Tibial artery (tissue), 4 donors: ENCODE data around the gene TNS4.

Experiments
- DNase-seq, 2 donors: peaks; one replicate each; pipeline ENCODE4 v3.0.0-alpha.2; 2019
- H3K27ac ChIP-seq, 2 donors: fragments of 200-600 bp; sonication (generic) in 1 of 2; 1 replicate in 1 of 2; 2 replicates in 1 of 2; pipeline ENCODE4 v1.5.1; 2018 to 2019; ENCODE audit warnings: mild to moderate bottlenecking in 1 of 2
- H3K27me3 ChIP-seq, 2 donors: fragments of 200-600 bp; sonication (generic) in 1 of 2; one replicate each; pipeline versions ENCODE4 v1.5.1 to v1.6.0; 2016 to 2019
- H3K36me3 ChIP-seq, 3 donors: fragments of 200-600 bp; sonication (generic) in 2 of 3; one replicate each; pipeline ENCODE4 v1.5.1; 2016 to 2019; ENCODE audit warnings: mild to moderate bottlenecking in 2 of 3
- H3K4me1 ChIP-seq, 4 donors: fragments of 200-600 bp; sonication (generic) in 2 of 4; 1 replicate in 3 of 4; 2 replicates in 1 of 4; pipeline ENCODE4 v1.5.1; 2016 to 2019
- H3K4me3 ChIP-seq, 2 donors: fragments of 200-600 bp; sonication (generic) in 1 of 2; 1 replicate in 1 of 2; 2 replicates in 1 of 2; pipeline ENCODE4 v1.5.1; 2018 to 2019; ENCODE audit warnings: mild to moderate bottlenecking in 2 of 2
- H3K9me3 ChIP-seq, 3 donors: fragments of 200-600 bp; sonication (generic) in 1 of 3; one replicate each; pipeline ENCODE4 v1.5.1; 2016 to 2019
- intact Hi-C: fragments of 100-400 bp; cut with DNase I; formaldehyde crosslinking; loops from one replicate; pipeline ENCODE4 v1.15.0; 2023; ENCODE audit warnings: low total_unique reads
- TF ChIP-seq, protein P1 (sequence below), 2 experiments: fragments of 200-600 bp in 1 of 2; fragments of 450-650 bp in 1 of 2; IDR thresholded peaks; one replicate each; pipeline ENCODE4 v1.5.1; 2017 to 2019; ENCODE audit warnings: antibody characterized with exemption in 2 of 2, mild to moderate bottlenecking in 1 of 2, moderate library complexity in 1 of 2

Gene TNS4

DNA sequence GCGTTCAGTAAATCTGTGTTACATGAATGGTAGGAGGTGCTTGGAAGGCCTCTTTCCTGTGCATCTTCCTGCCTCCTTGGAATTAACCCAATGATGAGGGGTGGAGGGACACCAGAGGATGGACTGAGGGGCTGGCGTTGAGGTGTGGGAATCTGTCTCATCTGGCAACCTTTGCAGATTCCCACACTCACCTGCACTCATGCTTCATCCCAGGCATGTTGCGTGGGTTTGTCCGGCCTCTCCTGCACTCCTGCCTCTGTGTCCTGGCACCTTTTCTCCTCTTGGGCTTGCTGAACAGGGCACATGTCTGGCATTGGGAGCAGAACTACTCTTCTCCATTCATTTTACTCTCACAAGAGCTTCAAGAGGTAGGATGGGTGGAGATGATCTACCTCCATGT is 61.3 kb downstream of the TNS4 start:
- peak in 1 of 2 donors; percentile 61 for DNase-seq
- no peaks in the 10 kb centered on the region for H3K27me3 ChIP-seq
- intact Hi-C loops, result loop anchor here (5.0 kb wide), 2 partner anchors 92 to 117 kb away; no protein-coding TSS in a partner anchor
- H3K9me3 ChIP-seq, result no peaks in the 10 kb centered on the region
- no peaks in the 10 kb centered on the region for H3K36me3 ChIP-seq
- H3K4me3 ChIP-seq, result no peak overlapping the region
- peaks cover 0 to 33% (median 18%) of the 10 kb centered on the region in 4 donors for H3K4me1 ChIP-seq
- TF ChIP-seq, protein P1, sequence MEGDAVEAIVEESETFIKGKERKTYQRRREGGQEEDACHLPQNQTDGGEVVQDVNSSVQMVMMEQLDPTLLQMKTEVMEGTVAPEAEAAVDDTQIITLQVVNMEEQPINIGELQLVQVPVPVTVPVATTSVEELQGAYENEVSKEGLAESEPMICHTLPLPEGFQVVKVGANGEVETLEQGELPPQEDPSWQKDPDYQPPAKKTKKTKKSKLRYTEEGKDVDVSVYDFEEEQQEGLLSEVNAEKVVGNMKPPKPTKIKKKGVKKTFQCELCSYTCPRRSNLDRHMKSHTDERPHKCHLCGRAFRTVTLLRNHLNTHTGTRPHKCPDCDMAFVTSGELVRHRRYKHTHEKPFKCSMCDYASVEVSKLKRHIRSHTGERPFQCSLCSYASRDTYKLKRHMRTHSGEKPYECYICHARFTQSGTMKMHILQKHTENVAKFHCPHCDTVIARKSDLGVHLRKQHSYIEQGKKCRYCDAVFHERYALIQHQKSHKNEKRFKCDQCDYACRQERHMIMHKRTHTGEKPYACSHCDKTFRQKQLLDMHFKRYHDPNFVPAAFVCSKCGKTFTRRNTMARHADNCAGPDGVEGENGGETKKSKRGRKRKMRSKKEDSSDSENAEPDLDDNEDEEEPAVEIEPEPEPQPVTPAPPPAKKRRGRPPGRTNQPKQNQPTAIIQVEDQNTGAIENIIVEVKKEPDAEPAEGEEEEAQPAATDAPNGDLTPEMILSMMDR (IDR thresholded peaks at IDR 0.05), result no peak
- H3K27ac ChIP-seq, result no peak overlapping the region

DNA sequence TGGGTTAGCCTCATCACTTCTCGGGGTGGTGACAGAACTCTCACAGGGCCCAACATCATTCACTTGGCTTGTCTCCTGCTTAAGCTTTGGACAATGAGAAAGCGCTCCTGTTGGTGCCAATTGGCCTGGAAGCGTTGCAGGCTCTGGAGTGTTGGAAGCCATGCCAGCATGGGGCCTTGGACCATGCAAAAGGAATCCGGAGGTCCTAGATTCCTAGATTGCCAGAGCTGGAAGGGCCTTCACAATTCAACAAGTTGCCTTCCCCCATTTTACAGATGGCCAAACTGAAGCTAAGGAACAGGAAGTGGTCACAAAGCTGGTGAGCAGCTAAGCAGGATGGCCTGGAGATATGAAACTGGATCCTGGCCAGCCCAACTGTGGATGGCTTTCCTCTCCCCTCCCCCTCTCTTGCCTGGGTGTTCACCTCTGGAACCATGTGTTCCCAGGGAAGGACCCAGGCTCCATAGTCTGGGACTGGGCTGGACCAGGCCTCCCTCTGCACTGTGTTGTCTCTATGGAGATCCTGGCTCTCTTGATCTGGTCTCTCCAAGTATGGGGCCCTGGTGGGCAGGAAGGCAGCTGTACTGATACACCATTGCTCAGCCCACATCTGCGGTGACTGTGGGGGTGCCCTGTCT is 64.2 kb downstream of the TNS4 start:
- Histone ChIP-seq H3K27me3 (no peaks in the 10 kb centered on the region), H3K4me1 (peaks cover 0 to 23% (median 16%) of the 10 kb centered on the region in 4 donors), H3K36me3 (no peaks in the 10 kb centered on the region), H3K27ac (no peak overlapping the region), H3K9me3 (no peaks in the 10 kb centered on the region), H3K4me3 (no peak overlapping the region)
- TF ChIP-seq, protein P1 (IDR thresholded peaks at IDR 0.05), result no peak
- DNase-seq, result peak in 1 of 2 donors; percentile 48
- intact Hi-C loops, result no loop called here

DNA sequence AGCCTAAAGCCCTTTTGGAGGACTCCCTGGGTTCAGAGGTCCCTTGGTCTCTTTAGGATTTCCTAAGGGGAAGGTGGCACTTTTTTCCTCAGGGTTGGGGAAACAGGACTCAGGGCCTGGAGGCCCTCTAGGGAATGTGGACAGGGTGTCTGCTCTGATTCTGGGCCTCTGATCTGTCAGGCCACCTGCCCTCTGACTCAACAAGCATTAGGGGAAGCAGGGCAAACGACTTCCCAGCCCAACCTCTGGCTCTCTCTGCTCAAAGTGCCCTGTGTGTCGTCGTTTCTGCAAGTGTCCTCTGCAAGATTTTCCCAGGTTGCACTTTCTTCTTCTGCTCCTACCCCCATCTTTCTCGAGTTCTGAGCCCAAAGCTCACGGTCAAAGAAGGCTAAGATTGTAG is 64.8 kb downstream of the TNS4 start:
- DNase-seq, result peak in 1 of 2 donors; percentile 25
- TF ChIP-seq, protein P1 (IDR thresholded peaks at IDR 0.05), result no peak
- Histone ChIP-seq H3K27ac (no peak overlapping the region), H3K27me3 (no peaks in the 10 kb centered on the region), H3K4me1 (peaks cover 0 to 21% (median 13%) of the 10 kb centered on the region in 4 donors), H3K36me3 (no peaks in the 10 kb centered on the region), H3K4me3 (no peak overlapping the region), H3K9me3 (no peaks in the 10 kb centered on the region)
- intact Hi-C loops, result no loop called here

- DNase-seq, result peak in 1 of 2 donors; percentile 49
- Histone ChIP-seq H3K27me3 (no peaks in the 10 kb centered on the region), H3K4me3 (no peak overlapping the region), H3K27ac (peak overlapping the region; percentile 26 to 62), H3K4me1 (peaks cover 0 to 19% (median 11%) of the 10 kb centered on the region in 4 donors), H3K36me3 (no peaks in the 10 kb centered on the region), H3K9me3 (no peaks in the 10 kb centered on the region)
- TF ChIP-seq, protein P1 (IDR thresholded peaks at IDR 0.05), result peak; percentile 13 to 40
- intact Hi-C loops, result no loop called here
Observed at GRCh38 chr17:40433551-40434415, 67.6 kb downstream of the TNS4 start.

DNA sequence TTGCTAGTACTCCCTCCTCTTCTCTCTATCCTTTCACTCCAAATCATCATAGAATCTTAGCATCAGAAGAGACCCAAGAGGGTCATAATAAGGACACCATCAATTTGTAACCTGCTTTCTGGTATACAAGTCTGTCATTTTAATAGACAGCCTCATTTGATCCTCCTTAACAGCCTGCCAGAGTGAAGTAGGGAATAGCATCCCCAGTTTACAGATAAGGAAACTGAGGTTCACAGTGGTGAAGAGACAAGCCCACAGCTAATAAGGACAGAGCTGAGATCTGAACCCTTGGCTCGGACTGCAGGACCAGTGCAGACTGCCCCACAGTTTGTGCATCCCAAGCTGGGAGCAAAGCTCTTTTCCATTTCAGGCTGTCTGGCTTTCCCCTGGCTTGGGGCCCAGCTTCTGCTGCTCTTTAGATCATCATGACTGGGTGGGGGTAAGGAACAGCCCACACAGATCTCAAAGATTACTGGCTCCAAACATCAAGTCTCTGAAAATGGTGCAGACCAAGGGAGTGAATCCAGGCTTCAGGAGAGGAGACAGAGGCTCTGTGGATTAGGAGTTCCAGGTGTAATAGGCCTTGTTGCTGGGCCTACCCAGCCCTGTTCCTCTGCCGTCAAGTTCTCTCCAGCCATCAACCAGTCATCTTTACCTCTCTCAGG is 68.4 kb downstream of the TNS4 start:
- intact Hi-C loops, result no loop called here
- no peaks in the 10 kb centered on the region for H3K27me3 ChIP-seq
- no peaks in the 10 kb centered on the region for H3K36me3 ChIP-seq
- peak; percentile 44 to 81 for DNase-seq
- H3K4me3 ChIP-seq, result no peak overlapping the region
- no peaks in the 10 kb centered on the region for H3K9me3 ChIP-seq
- H3K27ac ChIP-seq, result peak overlapping the region; percentile 26 to 62
- H3K4me1 ChIP-seq, result peaks cover 0 to 19% (median 11%) of the 10 kb centered on the region in 4 donors
- TF ChIP-seq, protein P1 (IDR thresholded peaks at IDR 0.05), result no peak
